Activated CD8-positive, alpha-beta memory T cell treated with anti-CD3 and anti-CD28 coated beads for 1 hour (primary cell): ENCODE measurements around the gene INSIG1.

Experiments used
- DNase-seq, 2 donors: peaks; one replicate each; pipeline ENCODE4 v3.0.0-alpha.2; 2020; ENCODE audit warnings: low read depth in 1 of 2; ENCODE audit errors: extremely low read depth in 1 of 2

The INSIG1 gene

DNA sequence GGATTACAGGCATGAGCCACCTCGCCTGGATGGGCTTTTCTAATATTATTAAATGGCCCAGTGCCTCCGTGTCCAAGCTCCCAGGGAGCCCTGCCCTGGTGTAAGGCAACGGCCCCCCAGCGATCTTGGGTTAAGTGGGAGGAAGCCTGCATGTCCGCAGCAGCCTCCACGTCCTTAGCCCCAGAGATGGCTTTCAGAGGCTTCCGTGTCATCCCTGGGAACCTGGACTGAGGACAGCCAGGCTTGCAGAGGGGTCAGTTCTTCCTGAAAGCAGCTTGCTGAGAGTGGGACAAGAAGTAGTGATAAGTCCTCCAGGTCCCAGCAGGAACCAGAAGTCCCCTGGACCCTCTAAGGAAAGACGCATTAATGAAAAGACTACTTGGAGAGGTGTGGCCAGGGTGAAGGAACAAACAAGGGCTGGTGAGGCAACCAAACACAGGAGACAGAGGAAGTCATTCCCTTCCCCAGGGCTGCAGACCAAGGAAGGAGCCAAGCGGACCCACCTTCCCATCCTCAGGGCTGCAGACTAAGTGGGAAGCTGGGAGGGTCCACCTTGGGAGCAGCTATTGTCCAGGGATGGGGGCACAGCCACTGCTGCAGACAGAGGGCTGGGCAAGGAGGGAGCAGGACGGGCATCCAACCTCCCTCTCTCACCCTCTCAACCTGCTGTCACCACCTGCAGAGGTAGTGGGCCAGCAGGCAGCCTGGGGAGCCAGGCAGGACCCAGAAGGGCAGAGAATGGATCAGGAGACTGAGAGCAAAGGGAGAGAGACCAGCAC, 13.0 kb upstream of the INSIG1 start:
- no peak for DNase-seq

DNA sequence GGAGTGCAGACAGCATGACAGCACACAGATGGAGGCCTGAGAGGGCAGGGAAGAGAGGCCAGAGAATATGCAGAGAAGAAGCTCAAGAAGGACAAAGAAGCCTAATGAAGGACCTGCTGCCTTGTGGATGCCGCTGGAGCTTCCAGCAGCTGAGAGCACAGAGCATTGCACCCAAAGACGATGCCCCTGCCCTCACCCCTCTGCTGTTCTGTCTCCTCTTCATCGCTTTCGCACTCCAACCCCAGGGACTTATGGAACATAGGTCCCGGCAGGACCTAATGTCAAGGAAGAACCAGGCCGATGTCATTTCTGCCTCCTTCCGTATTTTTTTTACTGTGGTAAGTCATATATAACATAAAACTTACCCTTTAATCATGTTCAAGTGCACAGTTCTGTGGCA, 12.3 kb upstream of the INSIG1 start:
- DNase-seq: no peak

DNA sequence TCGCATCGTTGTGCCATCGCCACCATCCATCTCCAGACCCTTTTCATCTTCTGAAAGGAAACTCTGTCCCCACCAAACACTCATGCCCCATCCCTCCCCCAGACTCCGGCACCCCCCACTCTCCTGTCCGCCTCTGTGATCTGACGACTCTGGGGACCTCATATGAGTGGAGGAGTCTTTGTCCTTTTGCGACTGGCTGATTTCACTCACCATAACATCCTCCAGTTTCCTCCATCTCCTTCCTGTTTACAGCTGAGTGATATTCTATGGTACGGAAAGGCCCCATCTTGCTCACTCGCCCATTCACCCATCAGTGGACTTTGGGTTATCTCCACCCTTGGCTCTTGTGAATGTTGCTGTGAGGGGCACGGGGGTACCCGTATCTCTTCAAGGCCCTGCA, 11.8 kb upstream of the INSIG1 start:
- no peak for DNase-seq

DNA sequence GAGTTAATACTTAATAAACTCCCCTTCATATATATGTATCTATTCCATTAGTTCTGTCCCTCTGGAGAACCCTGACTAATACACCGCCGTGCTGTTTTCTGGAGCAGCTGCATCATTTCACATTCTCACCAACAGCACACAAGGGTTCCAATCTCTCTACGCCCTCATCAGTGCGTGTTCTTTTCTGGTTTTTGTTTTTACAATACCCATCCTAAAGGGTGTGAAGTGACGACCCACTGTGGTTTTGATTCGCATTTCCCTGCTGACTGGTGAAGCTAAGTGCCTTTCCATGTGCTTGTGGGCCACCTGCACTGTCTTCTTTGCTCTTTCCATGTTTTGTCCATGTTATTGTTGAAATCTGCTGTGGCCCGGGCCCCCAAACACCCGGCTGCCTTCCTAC, 11.0 kb upstream of the INSIG1 start:
- no peak for DNase-seq

DNA sequence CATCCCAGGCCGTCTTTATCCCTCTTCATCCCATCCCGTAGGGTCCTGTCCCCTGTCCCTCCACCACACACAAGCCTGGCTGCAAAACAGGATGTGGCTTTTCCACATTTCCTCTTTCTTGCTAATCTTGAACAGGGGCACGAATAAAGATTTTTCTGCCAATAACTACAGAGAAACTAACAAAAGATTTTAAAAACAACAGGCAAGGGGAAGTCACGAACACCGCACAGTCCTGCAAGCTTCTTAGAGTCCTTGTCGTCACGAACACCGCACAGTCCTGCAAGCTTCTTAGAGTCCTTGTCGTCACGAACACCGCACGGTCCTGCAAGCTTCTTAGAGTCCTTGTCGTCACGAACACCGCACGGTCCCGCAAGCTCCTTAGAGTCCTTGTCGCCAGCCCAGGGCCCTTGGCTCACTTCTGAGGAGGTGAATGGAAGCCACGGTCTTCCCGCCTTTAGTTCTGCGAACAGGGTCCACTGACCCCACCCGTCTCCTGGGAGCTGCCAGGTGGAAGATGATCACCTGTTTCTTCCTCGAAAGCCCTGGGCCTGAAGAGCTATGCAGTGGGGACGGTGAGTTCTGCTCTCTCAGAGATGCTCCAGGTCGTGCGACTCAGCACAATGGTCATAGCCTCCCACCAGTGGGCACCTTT, 10.3 kb upstream of the INSIG1 start:
- no peak for DNase-seq

DNA sequence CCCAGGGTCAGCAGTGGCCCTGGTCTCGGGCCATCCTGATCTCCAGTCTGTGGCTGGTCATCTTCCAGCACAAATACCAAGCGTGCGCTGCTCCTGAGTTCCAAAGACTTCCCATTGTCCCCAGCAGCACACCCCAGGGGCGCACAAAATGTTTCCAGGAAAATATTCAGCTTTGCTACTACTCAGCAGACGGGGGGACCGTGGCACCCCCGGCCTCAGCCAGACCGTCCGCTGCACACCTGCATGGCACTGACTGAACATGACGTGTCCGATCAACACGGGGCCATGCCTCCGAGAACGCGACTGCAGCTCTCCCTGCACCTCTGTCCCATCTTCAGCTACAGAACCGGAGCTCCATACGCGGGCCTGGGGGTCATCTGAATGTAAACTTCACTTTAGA, 9.6 kb upstream of the INSIG1 start:
- DNase-seq: no peak

DNA sequence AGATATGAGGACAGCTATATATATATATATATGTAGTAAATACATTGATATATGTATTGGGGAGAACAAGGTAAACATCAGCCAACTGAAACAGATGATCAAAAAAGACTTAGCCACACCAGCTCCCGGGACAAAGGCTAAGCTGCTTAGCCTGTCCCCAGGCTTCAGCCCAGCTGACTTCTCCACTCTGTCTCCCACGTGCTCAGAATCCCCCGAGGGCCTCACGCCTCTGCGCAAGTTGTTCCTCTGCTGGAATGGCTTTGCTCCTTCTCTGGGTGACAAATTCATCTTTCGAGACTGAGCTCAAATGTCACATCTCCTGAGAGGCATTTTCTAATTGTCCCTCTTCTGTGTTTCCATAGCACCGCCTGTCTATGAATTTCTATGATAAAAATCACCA, 8.6 kb upstream of the INSIG1 start:
- no peak for DNase-seq

DNA sequence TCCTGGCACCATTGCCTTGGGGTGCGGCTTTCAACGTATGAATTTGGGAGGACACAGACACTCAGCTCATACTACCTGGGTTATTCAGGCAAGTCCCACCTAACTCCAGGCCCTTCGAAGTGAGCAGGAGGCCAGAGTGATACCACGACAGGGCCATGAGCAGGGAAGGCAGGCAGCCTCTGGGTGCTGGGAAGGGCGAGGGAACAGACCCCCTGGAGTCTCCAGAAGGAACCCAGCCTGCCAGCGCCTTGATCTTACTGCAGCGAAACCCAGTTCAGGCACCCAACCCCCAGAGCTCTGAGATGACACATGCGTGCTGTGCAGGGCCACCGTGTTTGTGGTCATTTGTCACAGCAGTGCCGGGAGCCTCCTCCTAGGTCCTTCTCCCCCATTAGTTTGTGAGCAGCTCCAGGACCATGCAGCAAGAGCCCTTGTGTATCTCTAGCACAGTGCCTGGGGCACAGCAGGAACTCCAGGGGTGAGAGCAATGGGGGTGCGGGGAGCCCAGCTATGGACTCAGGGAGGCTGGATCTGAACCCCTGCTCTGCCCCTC, 7.7 kb upstream of the INSIG1 start:
- DNase-seq: no peak

DNA sequence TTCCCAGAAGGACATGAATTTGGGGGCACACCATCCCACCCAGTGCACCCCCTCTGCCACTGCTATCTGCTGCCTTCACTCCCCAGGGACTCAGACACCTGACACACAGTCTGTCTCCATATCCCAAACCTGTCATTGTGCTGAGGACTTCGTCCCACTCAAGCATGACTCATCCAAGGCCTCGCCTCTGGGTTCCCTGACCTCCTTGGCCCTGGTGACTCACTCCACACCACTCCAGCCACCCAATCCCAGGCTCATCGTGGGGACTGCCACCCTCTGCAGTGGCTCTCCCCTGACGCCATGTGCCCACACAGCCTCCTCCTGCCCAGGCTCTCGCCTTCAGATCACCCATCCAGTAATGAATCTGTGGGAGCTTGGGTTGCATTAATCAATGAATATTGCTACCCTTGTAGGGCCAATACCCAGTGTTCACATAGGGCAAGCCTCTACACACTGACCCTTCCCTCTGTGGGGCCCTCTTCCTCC, 6.6 kb upstream of the INSIG1 start:
- DNase-seq: no peak

DNA sequence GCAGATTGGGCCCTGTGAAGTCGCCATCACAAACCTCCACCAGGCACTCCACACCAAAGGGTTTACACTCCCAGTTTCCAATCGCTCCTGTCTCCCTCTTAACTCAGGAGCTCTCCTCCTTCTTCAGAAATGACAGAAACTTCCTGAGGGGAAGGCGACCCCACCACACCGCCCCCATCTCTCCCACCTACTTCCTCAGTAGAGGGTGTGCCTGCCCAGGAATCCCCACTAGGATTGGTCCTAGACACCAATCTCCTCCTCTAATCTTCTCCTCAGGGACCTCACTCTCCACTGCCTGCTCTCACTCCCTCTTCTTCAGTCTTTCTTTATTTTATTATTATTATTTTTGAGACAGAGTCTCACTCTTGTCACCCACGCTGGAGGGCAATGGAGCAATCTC, 5.9 kb upstream of the INSIG1 start:
- DNase-seq: no peak

DNA sequence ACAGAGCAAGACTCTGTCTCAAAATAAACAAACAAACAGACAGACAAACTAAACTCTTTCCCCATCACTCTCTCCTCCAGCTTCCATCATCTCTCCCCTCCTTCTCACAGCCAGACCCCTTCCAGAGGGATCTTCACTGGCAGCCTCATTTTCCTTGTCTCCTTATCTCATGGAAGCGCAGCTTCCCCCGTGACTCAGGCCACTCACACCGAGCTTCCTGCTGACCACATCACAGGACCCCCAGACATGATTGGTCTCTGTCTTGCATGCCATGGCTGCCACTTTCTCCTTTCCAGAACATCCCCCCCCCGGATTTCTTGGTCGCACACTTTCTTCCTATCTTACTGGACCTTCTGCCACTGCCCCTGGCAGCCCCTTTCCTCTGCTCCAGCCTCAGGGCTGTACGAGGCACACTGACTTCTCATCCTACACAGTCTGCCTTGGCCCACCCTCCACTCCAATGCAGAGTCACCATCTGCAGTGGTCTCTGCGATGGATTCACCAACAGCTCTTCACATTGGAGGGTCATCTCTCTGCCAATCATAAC, 4.9 kb upstream of the INSIG1 start:
- DNase-seq: no peak

DNA sequence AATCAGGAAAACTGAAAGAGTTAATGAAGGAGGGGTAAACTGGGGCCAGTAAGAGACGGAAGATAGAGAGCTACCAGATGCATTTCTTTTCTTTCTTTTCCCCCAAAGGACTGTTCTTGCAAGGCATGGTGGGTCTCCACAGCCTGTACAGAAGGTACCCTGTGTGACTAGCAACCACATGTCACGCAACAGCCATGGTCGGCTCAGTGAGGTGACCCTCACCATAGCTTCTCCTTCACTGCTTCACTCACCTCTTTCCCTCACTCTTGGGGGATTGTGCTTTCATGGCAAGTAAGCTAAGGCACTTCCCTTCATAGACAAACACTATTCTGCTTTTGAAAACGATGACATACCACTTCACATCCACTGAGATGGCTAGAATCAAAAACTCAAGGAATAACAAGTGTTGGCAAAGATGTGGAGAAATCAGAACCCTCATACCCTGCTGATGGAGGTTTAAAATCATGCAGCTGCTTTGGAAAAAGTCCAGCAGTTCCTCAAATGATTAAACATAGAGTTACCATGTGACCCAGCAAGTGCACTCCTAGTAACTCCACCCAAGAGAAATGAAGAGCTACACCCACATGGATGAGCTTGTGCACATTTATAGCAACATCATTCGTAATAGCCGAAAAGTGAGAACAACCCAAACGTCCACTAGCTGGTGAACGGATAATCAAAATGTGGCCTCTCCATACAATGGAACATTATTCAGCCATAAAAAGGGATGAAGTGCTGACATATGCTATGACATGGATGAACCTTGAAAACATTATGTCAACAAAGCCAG, 3.8 kb upstream of the INSIG1 start:
- DNase-seq: no peak

DNA sequence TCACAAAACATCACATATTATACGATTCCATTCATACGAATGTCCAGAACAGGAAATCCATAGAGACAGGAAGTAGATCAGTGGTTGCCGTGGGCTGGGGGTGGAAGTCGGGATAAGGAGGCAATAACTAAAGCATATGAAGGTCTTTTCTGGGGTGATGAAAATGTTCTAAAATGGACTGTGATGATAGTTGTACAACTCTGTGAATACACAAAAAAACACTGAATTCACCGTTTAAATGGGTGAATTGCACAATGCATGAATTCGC, 3.2 kb upstream of the INSIG1 start:
- no peak for DNase-seq

DNA sequence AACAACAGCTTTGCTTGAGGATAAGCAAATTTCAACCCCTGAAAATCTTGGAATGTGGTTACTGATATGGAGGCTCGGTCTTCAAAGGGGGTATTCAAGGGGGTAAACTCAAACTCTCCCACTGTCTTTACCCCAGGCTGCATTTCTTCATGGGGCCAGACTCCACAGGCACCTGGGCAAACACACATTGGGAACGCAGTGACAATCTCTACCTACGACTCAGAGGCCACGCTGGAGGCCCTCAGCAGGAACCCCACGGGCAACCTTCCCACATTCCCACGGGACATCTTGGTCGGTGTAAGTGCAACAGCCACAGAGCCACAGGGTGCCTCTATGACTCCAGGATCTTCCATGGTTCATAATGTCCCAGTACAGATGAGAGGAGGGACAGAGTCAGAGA, 2.2 kb upstream of the INSIG1 start:
- no peak for DNase-seq

DNA sequence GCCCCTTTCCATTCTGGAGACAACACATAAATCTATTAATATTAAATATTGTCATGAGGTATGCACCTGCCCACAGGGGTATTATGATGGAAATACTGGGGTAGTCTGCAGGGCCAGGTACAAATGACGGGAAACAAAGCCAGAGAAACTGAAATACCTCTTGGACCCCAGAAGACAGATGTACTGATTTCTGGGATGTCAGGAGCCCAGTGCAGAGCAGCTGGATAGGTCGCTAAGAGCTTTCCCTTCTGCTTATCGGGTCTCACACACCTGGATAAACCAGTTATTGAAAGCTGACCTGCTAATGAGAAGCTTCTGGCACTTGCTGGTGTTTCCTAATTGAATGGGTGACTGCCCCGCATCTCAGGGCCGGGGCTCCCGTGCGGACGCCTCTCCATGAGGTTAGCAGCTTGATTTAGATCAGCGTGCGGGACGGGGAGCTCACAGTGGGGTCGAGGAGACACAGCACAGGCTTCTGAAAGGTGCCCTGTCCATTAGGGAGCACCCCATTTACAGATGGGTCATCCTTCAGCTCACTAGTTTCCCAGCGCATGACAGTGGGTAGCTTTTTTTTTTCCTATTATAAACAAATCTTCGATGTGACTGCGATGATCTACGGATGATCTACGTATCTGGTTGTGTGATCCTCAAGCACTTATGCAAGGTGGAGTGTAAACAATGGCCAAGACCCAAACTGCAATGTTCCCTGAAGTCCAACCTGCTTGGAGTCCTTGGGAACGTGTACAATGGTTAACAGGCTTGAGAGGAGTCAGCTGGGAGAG, 1.5 kb upstream of the INSIG1 start:
- no peak for DNase-seq

DNA sequence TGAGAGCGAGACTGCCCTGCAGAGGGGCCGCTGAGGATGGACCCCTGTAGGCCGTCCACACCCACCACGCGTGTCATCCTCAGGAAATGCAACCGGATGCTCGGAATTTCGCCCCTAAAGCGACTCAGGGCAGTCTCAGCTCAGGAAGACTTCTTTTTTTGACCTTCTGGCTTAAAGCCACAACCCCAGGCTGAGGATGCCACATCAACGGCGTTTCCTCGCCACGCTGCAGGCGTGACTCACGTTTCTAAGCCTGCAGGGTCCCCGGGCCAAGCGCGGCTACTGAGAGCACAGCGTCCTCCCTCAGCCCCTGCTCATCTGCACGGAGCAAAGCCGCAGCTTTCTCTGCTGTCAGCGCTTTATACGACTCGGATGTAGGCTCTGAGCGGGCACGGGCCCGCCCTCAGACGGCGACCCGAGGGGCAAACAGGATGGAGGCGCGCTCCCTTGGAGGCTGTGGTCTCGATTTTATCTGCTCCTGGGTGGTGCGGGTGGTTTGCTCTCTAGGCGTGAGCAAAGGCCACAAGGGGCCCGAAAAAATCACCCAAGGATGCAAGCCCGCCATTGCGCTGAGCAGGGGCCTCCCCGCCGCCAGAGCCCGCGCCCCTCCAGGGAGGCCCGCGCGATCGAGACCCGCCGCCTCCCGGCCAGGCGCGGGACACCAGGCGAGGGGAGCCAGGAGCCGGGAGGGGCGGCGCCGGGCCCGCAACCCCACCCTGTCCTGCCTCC, 726 bp upstream of the INSIG1 start:
- DNase-seq: peak; percentile 73 to 79

DNA sequence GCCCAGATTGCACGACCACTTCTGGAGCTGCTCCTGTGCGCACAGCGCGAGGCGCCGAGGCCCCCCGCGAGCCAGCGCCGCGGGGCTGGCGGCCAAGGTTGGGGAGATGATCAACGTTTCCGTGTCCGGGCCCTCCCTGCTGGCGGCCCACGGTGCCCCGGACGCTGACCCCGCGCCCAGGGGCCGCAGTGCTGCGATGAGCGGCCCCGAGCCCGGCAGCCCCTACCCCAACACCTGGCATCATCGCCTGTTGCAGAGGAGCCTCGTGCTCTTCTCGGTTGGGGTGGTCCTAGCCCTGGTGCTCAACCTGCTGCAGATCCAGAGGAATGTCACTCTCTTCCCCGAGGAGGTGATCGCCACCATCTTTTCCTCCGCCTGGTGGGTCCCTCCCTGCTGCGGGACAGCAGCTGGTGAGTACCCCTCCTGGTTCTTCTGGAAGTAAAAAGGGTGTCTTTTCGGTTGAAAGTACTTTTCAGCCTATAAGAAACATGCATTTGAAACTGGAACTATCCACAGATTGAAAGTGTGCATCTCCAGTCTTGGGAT, 683 bp downstream of the INSIG1 start:
- peak in 1 of 2 donors; percentile 14 for DNase-seq

DNA sequence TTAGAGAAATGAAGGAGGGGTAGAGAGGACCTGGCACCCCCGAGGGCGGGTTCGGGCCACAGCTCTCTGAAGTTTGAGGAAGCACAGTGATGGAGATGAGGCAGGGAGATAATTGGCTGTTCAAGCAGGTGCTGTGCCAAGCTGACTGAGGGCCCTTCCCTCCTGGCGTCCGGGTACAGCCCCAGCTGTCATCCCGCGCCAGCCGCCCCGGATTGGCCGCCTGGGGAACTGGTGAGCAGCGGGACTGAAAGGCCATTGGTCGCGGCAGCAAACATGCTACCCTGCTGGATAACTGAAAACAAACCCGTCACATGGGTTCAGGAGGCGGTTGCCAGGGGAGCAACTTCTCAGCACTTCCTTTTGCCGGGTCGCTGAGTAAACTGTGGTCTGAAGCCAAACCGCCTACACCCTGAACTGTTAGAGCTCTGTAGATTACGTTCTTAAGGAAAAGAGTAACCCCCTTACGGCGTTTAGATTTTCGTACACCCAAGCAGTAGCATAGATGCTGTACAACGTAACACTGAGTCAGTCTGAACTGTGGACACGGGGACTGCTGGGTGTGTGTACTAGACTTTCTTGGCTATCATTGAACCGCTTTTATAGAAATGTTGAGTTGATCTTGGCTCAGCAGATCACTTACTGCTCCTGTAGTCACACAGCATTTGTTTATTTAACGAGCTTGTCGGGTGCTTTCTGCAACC, 1.3 kb downstream of the INSIG1 start:
- peak; percentile 86 to 88 for DNase-seq
